OCI-LY3 (cell line): ENCODE results near the gene SELL.
"Not testable (repeated sequence)": the region's sequence is repeated elsewhere in the genome, so short reads cannot be mapped to it uniquely, and the experiment has no call there.

ENCODE experiments used
- H2AFZ ChIP-seq: fragments of 200-600, 300-600 bp; shearing (Covaris generic); 2 replicates; pipeline ENCODE4 v1.6.0; 2014; ENCODE audit warnings: antibody characterized with exemption, low read depth, low read length
- H3K27ac ChIP-seq: fragments of 200-600, 300-600 bp; sonication (generic); 2 replicates; pipeline ENCODE4 v1.5.1; 2014; ENCODE audit warnings: mild to moderate bottlenecking, low read length, moderate library complexity, mixed read lengths
- H3K27me3 ChIP-seq: fragments of 200-600, 300-600 bp; sonication (generic); 2 replicates; pipeline ENCODE4 v1.6.1; 2014; ENCODE audit warnings: low read depth, low read length, mixed read lengths
- H3K36me3 ChIP-seq: fragments of 200-600, 300-600 bp; sonication (generic); replicated peaks from 2 replicates; pipeline ENCODE3; 2014; ENCODE audit warnings: low read depth, low read length, mixed read lengths
- H3K4me1 ChIP-seq: fragments of 300-600, 200-600 bp; sonication (generic); 2 replicates; pipeline ENCODE4 v1.6.1; 2014; ENCODE audit warnings: low read length, mixed read lengths
- H3K4me2 ChIP-seq: fragments of 200-600, 300-600 bp; sonication (generic); 2 replicates; pipeline ENCODE4 v1.6.1; 2014; ENCODE audit warnings: low read length, mixed read lengths
- H3K4me3 ChIP-seq: fragments of 300-600, 200-600 bp; sonication (generic); 2 replicates; pipeline ENCODE4 v1.5.1; 2014; ENCODE audit warnings: antibody characterized with exemption, mild to moderate bottlenecking, low read length, moderate library complexity
- H3K79me2 ChIP-seq: fragments of 300-600, 200-600 bp; shearing (Covaris generic); 2 replicates; pipeline ENCODE4 v1.6.1; 2014; ENCODE audit warnings: mild to moderate bottlenecking, low read length, mixed read lengths
- H3K9ac ChIP-seq: fragments of 300-600, 200-600 bp; shearing (Covaris generic); 2 replicates; pipeline ENCODE4 v1.6.0; 2014; ENCODE audit warnings: mild to moderate bottlenecking, low read length, moderate library complexity
- H3K9me3 ChIP-seq: fragments of 200-600, 300-600 bp; shearing (Covaris generic); 2 replicates; pipeline ENCODE4 v1.6.1; 2014; ENCODE audit warnings: low read length, mixed read lengths; ENCODE audit not compliant: insufficient read depth
- H4K20me1 ChIP-seq: fragments of 200-600, 300-600 bp; sonication (generic); 2 replicates; pipeline ENCODE4 v1.6.1; 2016; ENCODE audit warnings: low read length, mixed read lengths; ENCODE audit not compliant: insufficient read depth
- CTCF ChIP-seq: fragments of 200-600, 300-600 bp; sonication (generic); IDR thresholded peaks from 2 replicates; pipeline ENCODE4 v1.5.1; 2014; ENCODE audit warnings: antibody characterized with exemption, low read length, low read depth
- EZH2phosphoT487 ChIP-seq: fragments of 200-600 bp; shearing (Covaris generic); IDR thresholded peaks from 2 replicates; pipeline ENCODE4 v1.6.1; 2018; ENCODE audit warnings: antibody characterized with exemption, mixed run types, low read depth

SELL gene

GRCh38 chr1:169722779-169723178 is 11.4 kb upstream of the SELL start:
- Histone ChIP-seq H3K4me2 (no peak overlapping the region), H3K4me3 (no peak overlapping the region), H3K27ac (no peak overlapping the region), H3K4me1 (no peaks in the 10 kb centered on the region), H3K9me3 (no peaks in the 10 kb centered on the region; the same call in 1 of the 2 replicates), H3K36me3 (no peaks in the 10 kb centered on the region), H2AFZ (no peak overlapping the region), H3K27me3 (no peaks in the 10 kb centered on the region), H4K20me1 (no peaks in the 10 kb centered on the region), H3K9ac (no peak overlapping the region), H3K79me2 (no peaks in the 10 kb centered on the region)
- no peak for TF ChIP-seq CTCF

GRCh38 chr1:169715100-169715499 is 3.7 kb upstream of the SELL start:
- Histone ChIP-seq H3K4me1 (peaks cover 13% of the 10 kb centered on the region), H3K79me2 (peaks cover 11% of the 10 kb centered on the region)
- H3K9me3 ChIP-seq, H2AFZ ChIP-seq, H3K9ac ChIP-seq, H3K4me3 ChIP-seq, H3K36me3 ChIP-seq, H3K27ac ChIP-seq, H3K27me3 ChIP-seq, H3K4me2 ChIP-seq, H4K20me1 ChIP-seq: not testable (repeated sequence)

- Histone ChIP-seq H3K79me2 (peaks cover 31% of the 10 kb centered on the region), H3K36me3 (peaks cover 24% of the 10 kb centered on the region), H3K4me1 (peaks cover 25% of the 10 kb centered on the region)
- not testable (repeated sequence) for H3K9ac ChIP-seq, H3K4me3 ChIP-seq, H4K20me1 ChIP-seq, H3K27me3 ChIP-seq, H3K4me2 ChIP-seq, H3K9me3 ChIP-seq, H3K27ac ChIP-seq, H2AFZ ChIP-seq
Measured at GRCh38 chr1:169713090-169713489, 1.7 kb upstream of the SELL start.

GRCh38 chr1:169712309-169712631 is 850 bp upstream of the SELL start:
- H3K27ac ChIP-seq = peak overlapping the region; percentile 98
- TF ChIP-seq EZH2phosphoT487 (no peak), CTCF (no peak)
- H3K4me1 ChIP-seq = peaks cover 33% of the 10 kb centered on the region
- H3K79me2 ChIP-seq = peaks cover 39% of the 10 kb centered on the region
- peak overlapping the region; percentile 80 for H3K4me3 ChIP-seq
- no peaks in the 10 kb centered on the region for H3K27me3 ChIP-seq
- no peaks in the 10 kb centered on the region for H3K9me3 ChIP-seq
- peak overlapping the region; percentile 97 for H3K9ac ChIP-seq
- no peaks in the 10 kb centered on the region for H4K20me1 ChIP-seq
- H2AFZ ChIP-seq = no peak overlapping the region
- H3K36me3 ChIP-seq = peaks cover 32% of the 10 kb centered on the region
- H3K4me2 ChIP-seq = peak overlapping the region; percentile 98

- H3K4me2 ChIP-seq = peak overlapping the region; percentile 98
- H3K9me3 ChIP-seq = no peaks in the 10 kb centered on the region
- no peak overlapping the region for H2AFZ ChIP-seq
Measured at GRCh38 chr1:169708647-169709046, 2.8 kb downstream of the SELL start.

More at GRCh38 chr1:169708647-169709046, 2.8 kb downstream of the SELL start:
- no peaks in the 10 kb centered on the region for H3K27me3 ChIP-seq
- TF ChIP-seq CTCF = no peak
- TF ChIP-seq EZH2phosphoT487 = no peak
- no peaks in the 10 kb centered on the region for H4K20me1 ChIP-seq
- peaks cover 69% of the 10 kb centered on the region for H3K4me1 ChIP-seq
- H3K79me2 ChIP-seq = peaks cover 75% of the 10 kb centered on the region
- H3K36me3 ChIP-seq = peaks cover 69% of the 10 kb centered on the region
- H3K27ac ChIP-seq = peak overlapping the region; percentile 98
- H3K4me3 ChIP-seq = peak overlapping the region; percentile 80
- H3K9ac ChIP-seq = peak overlapping the region; percentile 97
